WTC11 (cell line): ENCODE measurements around the gene SH3TC2. TPM values are rescaled to one million over a fixed set of nuclear protein-coding genes. Genes with fewer than 3 reads are reported as not detected.

ENCODE experiments used
- ATAC-seq: fragments of 200-7000 bp; cut with Tn5 transposase; 2 replicates; pipeline ENCODE4 v1.10.0; 2021; ENCODE audit warnings: mild to moderate bottlenecking, moderate library complexity
- CTCF ChIA-PET: fragments of 300-600 bp; sonication (Branson Sonifier 250); formaldehyde crosslinking; loops from one replicate; lab custom pipeline; 2021; ENCODE audit warnings: antibody characterized with exemption; lab: Charles Lee
- POLR2A ChIA-PET: fragments of 350-600 bp; sonication (Branson Sonifier 250); formaldehyde crosslinking; loops from one replicate; lab custom pipeline; 2021; ENCODE audit warnings: antibody characterized with exemption; lab: Charles Lee
- DNase-seq: peaks from one replicate; pipeline ENCODE4 v3.0.0; 2021; ENCODE audit warnings: low spot score
- H3K27ac Mint-ChIP-seq: 2 replicates; pipeline ENCODE4 v1.8.0; 2021; ENCODE audit warnings: mixed read lengths
- H3K27me3 Mint-ChIP-seq: 2 replicates; pipeline ENCODE4 v1.8.0; 2021; ENCODE audit warnings: low read depth, mild to moderate bottlenecking, moderate library complexity, mixed read lengths
- H3K36me3 Mint-ChIP-seq: 2 replicates; pipeline ENCODE4 v1.8.0; 2021; ENCODE audit warnings: mixed read lengths
- H3K4me1 Mint-ChIP-seq: 2 replicates; pipeline ENCODE4 v1.8.0; 2022; ENCODE audit warnings: mixed read lengths
- H3K4me3 Mint-ChIP-seq: 2 replicates; pipeline ENCODE4 v1.8.0; 2021; ENCODE audit warnings: mild to moderate bottlenecking, moderate library complexity, mixed read lengths
- H3K9me3 Mint-ChIP-seq: 2 replicates; pipeline ENCODE4 v1.8.0; 2021; ENCODE audit warnings: mixed read lengths
- KAT7 ChIP-seq: sonication (generic); formaldehyde crosslinking; IDR thresholded peaks from 2 replicates; pipeline ENCODE4 v1.8.1; 2023; ENCODE audit warnings: missing genetic modification reagents, mild to moderate bottlenecking, borderline replicate concordance
- NFYB ChIP-seq: sonication (generic); formaldehyde crosslinking; conservative IDR thresholded peaks from 2 replicates; pipeline ENCODE4 v1.8.0; 2022; ENCODE audit warnings: low read depth, missing genetic modification reagents
- SOX15 ChIP-seq: fragments of 250-450 bp; sonication (Bioruptor Pico); IDR thresholded peaks from 2 replicates; pipeline ENCODE4 v1.9.0; 2021; ENCODE audit warnings: mild to moderate bottlenecking
- SP1 ChIP-seq: sonication (generic); formaldehyde crosslinking; conservative IDR thresholded peaks from 2 replicates; pipeline ENCODE4 v1.8.1; 2022; ENCODE audit warnings: missing genetic modification reagents
- TCF7 ChIP-seq: sonication (generic); formaldehyde crosslinking; IDR thresholded peaks from 2 replicates; pipeline ENCODE4 v1.8.0; 2022; ENCODE audit warnings: mild to moderate bottlenecking, low read depth, missing genetic modification reagents, moderate library complexity
- TEAD1 ChIP-seq: sonication (generic); formaldehyde crosslinking; IDR thresholded peaks from 2 replicates; pipeline ENCODE4 v1.8.0; 2022; ENCODE audit warnings: mild to moderate bottlenecking, missing genetic modification reagents
- ZNF416 ChIP-seq: fragments of 250-450 bp; sonication (Bioruptor Pico); IDR thresholded peaks from 2 replicates; pipeline ENCODE4 v1.9.0; 2021; ENCODE audit warnings: mild to moderate bottlenecking, inconsistent platforms
- total RNA-seq: library from RNA; stranded (reverse); gene quantifications from 3 replicates; pipeline ENCODE4 v1.2.3, GENCODE V29; 2021
- TF ChIP-seq, protein P1 (sequence below): sonication (generic); formaldehyde crosslinking; IDR thresholded peaks from 2 replicates; pipeline ENCODE4 v1.8.0; 2022; ENCODE audit warnings: mild to moderate bottlenecking, missing genetic modification reagents
- TF ChIP-seq, protein P2 (sequence below): fragments of 250-450 bp; sonication (Bioruptor Pico); IDR thresholded peaks from 2 replicates; pipeline ENCODE4 v1.9.0; 2021; ENCODE audit warnings: mild to moderate bottlenecking, borderline replicate concordance
- TF ChIP-seq, protein P3 (sequence below): sonication (generic); formaldehyde crosslinking; IDR thresholded peaks from 2 replicates; pipeline ENCODE4 v1.8.1; 2022; ENCODE audit warnings: missing genetic modification reagents, borderline replicate concordance
- TF ChIP-seq, protein P4 (sequence below): sonication (generic); formaldehyde crosslinking; IDR thresholded peaks from 2 replicates; pipeline ENCODE4 v1.8.0; 2023; ENCODE audit warnings: missing genetic modification reagents, mild to moderate bottlenecking, borderline replicate concordance
- TF ChIP-seq, protein P5 (sequence below): sonication (generic); formaldehyde crosslinking; IDR thresholded peaks from 2 replicates; pipeline ENCODE4 v1.8.1; 2023; ENCODE audit warnings: mild to moderate bottlenecking, missing genetic modification reagents, borderline replicate concordance
- TF ChIP-seq, protein P6 (sequence below): sonication (generic); formaldehyde crosslinking; IDR thresholded peaks from 2 replicates; pipeline ENCODE4 v1.8.1; 2023; ENCODE audit warnings: mild to moderate bottlenecking, missing genetic modification reagents, moderate library complexity

Gene SH3TC2
- total RNA-seq, 1 experiment from 2014 or later = 0.61 TPM

DNA sequence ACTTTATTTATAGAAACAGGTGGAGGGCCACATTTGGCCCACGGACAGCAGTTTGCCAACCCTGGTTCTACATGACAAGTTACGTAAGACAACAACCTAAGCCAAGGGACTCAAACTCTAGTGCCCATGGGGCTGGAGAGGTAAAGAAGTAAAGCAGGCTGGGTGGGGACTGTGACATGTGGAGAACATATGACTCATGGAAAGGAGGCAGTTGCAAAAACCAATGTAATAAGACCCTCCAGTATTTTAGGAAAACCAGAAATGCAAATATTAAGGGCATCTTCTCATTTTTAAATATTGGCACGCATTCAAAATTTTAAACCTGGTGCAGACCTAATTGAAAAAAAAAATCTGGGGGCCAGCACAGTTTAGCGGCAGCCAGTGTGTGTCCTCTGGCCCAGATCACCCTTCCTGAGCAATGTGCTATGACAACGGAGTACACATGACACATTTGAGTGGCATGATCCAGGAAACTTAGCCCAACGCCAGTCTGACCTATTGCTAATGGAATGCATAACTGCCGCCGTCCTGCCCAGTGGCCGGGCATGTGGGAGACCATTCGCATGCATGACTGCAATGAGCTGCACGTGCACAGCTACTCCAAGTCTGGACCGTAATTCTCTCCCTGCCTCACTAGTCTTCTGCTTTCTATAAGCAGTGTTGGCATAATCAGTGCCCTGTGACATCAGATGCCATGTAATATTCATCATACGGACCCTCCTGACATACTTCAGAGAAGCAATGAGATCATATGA lies 97.2 kb downstream of the SH3TC2 start:
- ATAC-seq (no peak), DNase-seq (no peak)
- Mint-ChIP-seq H3K36me3 (0 out of 2 replicates have a peak, but pooled peaks cover 2% of the 10 kb centered on the region), H3K27ac (no peak overlapping the region), H3K4me3 (no peak overlapping the region), H3K27me3 (no peaks in the 10 kb centered on the region), H3K9me3 (peaks cover 6% of the 10 kb centered on the region), H3K4me1 (peaks cover 21% of the 10 kb centered on the region)
- ChIA-PET POLR2A (no interaction called here), CTCF (interaction anchor here (1.2 to 8.4 kb wide), 2 partner anchors 8 to 9 kb away, joined by 4 to 74 read pairs; no protein-coding TSS in a partner anchor)
- TF ChIP-seq SOX15 (no peak), NFYB (no peak), TEAD1 (CRISPR knock-in tag) (no peak), ZNF416 (CRISPR knock-in tag) (no peak), TCF7 (CRISPR knock-in tag) (no peak), KAT7 (CRISPR knock-in tag) (no peak), SP1 (no peak)
- TF ChIP-seq, protein P1, sequence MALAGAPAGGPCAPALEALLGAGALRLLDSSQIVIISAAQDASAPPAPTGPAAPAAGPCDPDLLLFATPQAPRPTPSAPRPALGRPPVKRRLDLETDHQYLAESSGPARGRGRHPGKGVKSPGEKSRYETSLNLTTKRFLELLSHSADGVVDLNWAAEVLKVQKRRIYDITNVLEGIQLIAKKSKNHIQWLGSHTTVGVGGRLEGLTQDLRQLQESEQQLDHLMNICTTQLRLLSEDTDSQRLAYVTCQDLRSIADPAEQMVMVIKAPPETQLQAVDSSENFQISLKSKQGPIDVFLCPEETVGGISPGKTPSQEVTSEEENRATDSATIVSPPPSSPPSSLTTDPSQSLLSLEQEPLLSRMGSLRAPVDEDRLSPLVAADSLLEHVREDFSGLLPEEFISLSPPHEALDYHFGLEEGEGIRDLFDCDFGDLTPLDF = no peak
- TF ChIP-seq, protein P2, sequence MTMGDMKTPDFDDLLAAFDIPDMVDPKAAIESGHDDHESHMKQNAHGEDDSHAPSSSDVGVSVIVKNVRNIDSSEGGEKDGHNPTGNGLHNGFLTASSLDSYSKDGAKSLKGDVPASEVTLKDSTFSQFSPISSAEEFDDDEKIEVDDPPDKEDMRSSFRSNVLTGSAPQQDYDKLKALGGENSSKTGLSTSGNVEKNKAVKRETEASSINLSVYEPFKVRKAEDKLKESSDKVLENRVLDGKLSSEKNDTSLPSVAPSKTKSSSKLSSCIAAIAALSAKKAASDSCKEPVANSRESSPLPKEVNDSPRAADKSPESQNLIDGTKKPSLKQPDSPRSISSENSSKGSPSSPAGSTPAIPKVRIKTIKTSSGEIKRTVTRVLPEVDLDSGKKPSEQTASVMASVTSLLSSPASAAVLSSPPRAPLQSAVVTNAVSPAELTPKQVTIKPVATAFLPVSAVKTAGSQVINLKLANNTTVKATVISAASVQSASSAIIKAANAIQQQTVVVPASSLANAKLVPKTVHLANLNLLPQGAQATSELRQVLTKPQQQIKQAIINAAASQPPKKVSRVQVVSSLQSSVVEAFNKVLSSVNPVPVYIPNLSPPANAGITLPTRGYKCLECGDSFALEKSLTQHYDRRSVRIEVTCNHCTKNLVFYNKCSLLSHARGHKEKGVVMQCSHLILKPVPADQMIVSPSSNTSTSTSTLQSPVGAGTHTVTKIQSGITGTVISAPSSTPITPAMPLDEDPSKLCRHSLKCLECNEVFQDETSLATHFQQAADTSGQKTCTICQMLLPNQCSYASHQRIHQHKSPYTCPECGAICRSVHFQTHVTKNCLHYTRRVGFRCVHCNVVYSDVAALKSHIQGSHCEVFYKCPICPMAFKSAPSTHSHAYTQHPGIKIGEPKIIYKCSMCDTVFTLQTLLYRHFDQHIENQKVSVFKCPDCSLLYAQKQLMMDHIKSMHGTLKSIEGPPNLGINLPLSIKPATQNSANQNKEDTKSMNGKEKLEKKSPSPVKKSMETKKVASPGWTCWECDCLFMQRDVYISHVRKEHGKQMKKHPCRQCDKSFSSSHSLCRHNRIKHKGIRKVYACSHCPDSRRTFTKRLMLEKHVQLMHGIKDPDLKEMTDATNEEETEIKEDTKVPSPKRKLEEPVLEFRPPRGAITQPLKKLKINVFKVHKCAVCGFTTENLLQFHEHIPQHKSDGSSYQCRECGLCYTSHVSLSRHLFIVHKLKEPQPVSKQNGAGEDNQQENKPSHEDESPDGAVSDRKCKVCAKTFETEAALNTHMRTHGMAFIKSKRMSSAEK = no peak
- TF ChIP-seq, protein P3, sequence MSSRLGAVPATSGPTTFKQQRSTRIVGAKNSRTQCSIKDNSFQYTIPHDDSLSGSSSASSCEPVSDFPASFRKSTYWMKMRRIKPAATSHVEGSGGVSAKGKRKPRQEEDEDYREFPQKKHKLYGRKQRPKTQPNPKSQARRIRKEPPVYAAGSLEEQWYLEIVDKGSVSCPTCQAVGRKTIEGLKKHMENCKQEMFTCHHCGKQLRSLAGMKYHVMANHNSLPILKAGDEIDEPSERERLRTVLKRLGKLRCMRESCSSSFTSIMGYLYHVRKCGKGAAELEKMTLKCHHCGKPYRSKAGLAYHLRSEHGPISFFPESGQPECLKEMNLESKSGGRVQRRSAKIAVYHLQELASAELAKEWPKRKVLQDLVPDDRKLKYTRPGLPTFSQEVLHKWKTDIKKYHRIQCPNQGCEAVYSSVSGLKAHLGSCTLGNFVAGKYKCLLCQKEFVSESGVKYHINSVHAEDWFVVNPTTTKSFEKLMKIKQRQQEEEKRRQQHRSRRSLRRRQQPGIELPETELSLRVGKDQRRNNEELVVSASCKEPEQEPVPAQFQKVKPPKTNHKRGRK (CRISPR knock-in tag) = no peak
- TF ChIP-seq, protein P4, sequence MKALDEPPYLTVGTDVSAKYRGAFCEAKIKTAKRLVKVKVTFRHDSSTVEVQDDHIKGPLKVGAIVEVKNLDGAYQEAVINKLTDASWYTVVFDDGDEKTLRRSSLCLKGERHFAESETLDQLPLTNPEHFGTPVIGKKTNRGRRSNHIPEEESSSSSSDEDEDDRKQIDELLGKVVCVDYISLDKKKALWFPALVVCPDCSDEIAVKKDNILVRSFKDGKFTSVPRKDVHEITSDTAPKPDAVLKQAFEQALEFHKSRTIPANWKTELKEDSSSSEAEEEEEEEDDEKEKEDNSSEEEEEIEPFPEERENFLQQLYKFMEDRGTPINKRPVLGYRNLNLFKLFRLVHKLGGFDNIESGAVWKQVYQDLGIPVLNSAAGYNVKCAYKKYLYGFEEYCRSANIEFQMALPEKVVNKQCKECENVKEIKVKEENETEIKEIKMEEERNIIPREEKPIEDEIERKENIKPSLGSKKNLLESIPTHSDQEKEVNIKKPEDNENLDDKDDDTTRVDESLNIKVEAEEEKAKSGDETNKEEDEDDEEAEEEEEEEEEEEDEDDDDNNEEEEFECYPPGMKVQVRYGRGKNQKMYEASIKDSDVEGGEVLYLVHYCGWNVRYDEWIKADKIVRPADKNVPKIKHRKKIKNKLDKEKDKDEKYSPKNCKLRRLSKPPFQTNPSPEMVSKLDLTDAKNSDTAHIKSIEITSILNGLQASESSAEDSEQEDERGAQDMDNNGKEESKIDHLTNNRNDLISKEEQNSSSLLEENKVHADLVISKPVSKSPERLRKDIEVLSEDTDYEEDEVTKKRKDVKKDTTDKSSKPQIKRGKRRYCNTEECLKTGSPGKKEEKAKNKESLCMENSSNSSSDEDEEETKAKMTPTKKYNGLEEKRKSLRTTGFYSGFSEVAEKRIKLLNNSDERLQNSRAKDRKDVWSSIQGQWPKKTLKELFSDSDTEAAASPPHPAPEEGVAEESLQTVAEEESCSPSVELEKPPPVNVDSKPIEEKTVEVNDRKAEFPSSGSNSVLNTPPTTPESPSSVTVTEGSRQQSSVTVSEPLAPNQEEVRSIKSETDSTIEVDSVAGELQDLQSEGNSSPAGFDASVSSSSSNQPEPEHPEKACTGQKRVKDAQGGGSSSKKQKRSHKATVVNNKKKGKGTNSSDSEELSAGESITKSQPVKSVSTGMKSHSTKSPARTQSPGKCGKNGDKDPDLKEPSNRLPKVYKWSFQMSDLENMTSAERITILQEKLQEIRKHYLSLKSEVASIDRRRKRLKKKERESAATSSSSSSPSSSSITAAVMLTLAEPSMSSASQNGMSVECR (CRISPR knock-in tag) = no peak
- TF ChIP-seq, protein P5, sequence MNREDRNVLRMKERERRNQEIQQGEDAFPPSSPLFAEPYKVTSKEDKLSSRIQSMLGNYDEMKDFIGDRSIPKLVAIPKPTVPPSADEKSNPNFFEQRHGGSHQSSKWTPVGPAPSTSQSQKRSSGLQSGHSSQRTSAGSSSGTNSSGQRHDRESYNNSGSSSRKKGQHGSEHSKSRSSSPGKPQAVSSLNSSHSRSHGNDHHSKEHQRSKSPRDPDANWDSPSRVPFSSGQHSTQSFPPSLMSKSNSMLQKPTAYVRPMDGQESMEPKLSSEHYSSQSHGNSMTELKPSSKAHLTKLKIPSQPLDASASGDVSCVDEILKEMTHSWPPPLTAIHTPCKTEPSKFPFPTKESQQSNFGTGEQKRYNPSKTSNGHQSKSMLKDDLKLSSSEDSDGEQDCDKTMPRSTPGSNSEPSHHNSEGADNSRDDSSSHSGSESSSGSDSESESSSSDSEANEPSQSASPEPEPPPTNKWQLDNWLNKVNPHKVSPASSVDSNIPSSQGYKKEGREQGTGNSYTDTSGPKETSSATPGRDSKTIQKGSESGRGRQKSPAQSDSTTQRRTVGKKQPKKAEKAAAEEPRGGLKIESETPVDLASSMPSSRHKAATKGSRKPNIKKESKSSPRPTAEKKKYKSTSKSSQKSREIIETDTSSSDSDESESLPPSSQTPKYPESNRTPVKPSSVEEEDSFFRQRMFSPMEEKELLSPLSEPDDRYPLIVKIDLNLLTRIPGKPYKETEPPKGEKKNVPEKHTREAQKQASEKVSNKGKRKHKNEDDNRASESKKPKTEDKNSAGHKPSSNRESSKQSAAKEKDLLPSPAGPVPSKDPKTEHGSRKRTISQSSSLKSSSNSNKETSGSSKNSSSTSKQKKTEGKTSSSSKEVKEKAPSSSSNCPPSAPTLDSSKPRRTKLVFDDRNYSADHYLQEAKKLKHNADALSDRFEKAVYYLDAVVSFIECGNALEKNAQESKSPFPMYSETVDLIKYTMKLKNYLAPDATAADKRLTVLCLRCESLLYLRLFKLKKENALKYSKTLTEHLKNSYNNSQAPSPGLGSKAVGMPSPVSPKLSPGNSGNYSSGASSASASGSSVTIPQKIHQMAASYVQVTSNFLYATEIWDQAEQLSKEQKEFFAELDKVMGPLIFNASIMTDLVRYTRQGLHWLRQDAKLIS (CRISPR knock-in tag) = no peak
- TF ChIP-seq, protein P6, sequence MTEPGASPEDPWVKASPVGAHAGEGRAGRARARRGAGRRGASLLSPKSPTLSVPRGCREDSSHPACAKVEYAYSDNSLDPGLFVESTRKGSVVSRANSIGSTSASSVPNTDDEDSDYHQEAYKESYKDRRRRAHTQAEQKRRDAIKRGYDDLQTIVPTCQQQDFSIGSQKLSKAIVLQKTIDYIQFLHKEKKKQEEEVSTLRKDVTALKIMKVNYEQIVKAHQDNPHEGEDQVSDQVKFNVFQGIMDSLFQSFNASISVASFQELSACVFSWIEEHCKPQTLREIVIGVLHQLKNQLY (CRISPR knock-in tag) = no peak
